NCI-H2171 (cell line): ENCODE data around the gene CORT.
"Not testable (repeated sequence)": the region's sequence is repeated elsewhere in the genome, so short reads cannot be mapped to it uniquely, and the experiment has no call there.

Experiments used
- DNase-seq: peaks from one replicate; lab custom pipeline; 2025; lab: John Stamatoyannopoulos, UW

Gene CORT

GRCh38 chr1:10438677-10439163 is 11.1 kb upstream of the CORT start:
- no peak for DNase-seq

- DNase-seq: no peak
Measured at GRCh38 chr1:10440305-10440704, 9.5 kb upstream of the CORT start.

- no peak for DNase-seq
Measured at GRCh38 chr1:10440794-10441193, 9.0 kb upstream of the CORT start.

- no peak for DNase-seq
Measured at GRCh38 chr1:10444248-10444647, 5.6 kb upstream of the CORT start.

GRCh38 chr1:10444795-10445397 is 4.9 kb upstream of the CORT start:
- no peak for DNase-seq

- no peak for DNase-seq
Measured at GRCh38 chr1:10446790-10447422, 2.9 kb upstream of the CORT start.

GRCh38 chr1:10450156-10450814 is 454 bp downstream of the CORT start:
- DNase-seq: no peak

GRCh38 chr1:10450836-10451235 is 1.0 kb downstream of the CORT start:
- DNase-seq: no peak

- DNase-seq: no peak
Measured at GRCh38 chr1:10451287-10451686, 1.5 kb downstream of the CORT start.

- DNase-seq: no peak
Measured at GRCh38 chr1:10456048-10456447, 6.2 kb downstream of the CORT start.

GRCh38 chr1:10456661-10457060 is 6.8 kb downstream of the CORT start:
- no peak for DNase-seq

GRCh38 chr1:10457462-10457861 is 7.6 kb downstream of the CORT start:
- DNase-seq: not testable (repeated sequence)

- no peak for DNase-seq
Measured at GRCh38 chr1:10457875-10458274, 8.0 kb downstream of the CORT start.

- no peak for DNase-seq
Measured at GRCh38 chr1:10459184-10459583, 9.4 kb downstream of the CORT start.

GRCh38 chr1:10467078-10467477 is 17.2 kb downstream of the CORT start:
- DNase-seq: no peak

GRCh38 chr1:10470043-10470442 is 20.2 kb downstream of the CORT start:
- DNase-seq: no peak

GRCh38 chr1:10471411-10472219 is 21.8 kb downstream of the CORT start:
- DNase-seq: no peak

GRCh38 chr1:10472220-10473144 is 22.7 kb downstream of the CORT start, which contains the start of gene DFFA:
TSS of gene DFFA (minus strand) at chr1:10472529. CDS start at chr1:10472458, 71 bp downstream.
- peak; percentile 95 for DNase-seq

GRCh38 chr1:10473145-10473765 is 23.4 kb downstream of the CORT start:
- no peak for DNase-seq

- not testable (repeated sequence) for DNase-seq
Measured at GRCh38 chr1:10474309-10474612, 24.4 kb downstream of the CORT start.
